H1 (cell line): Measurements from ENCODE around the gene SLC16A2. TPM values are rescaled to one million over a fixed set of nuclear protein-coding genes. Genes with fewer than 3 reads are reported as not detected.
"Not testable (repeated sequence)": the region's sequence is repeated elsewhere in the genome, so short reads cannot be mapped to it uniquely, and the experiment has no call there.

ENCODE experiments used
- CTCF ChIA-PET: fragments of 300-600 bp; sonication (Branson Sonifier 250); formaldehyde crosslinking; loops from one replicate; lab custom pipeline; 2021; ENCODE audit not compliant: partially characterized antibody; lab: Charles Lee
- POLR2A ChIA-PET: fragments of 300-600 bp; sonication (Branson Sonifier 250); formaldehyde crosslinking; loops from one replicate; lab custom pipeline; 2021; ENCODE audit warnings: inconsistent platforms; ENCODE audit not compliant: partially characterized antibody; lab: Charles Lee
- DNase-seq, 2 experiments: peaks; one replicate each; pipeline versions ENCODE4 v3.0.0 to v3.0.0-alpha.2; 2010 to 2022; ENCODE audit warnings: low spot score in 2 of 2, low read depth in 1 of 2, mixed read lengths in 1 of 2
- FAIRE-seq: peaks from 2 replicates; lab custom pipeline; 2011; peaks lifted over from hg19 to GRCh38; lab: Jason Lieb, UNC
- H2AFZ ChIP-seq: 2 replicates; pipeline ENCODE4 v1.8.1; 2012; ENCODE audit warnings: low read length, inconsistent platforms
- H2AK5ac ChIP-seq: 2 replicates; pipeline ENCODE4 v1.6.1; 2013; ENCODE audit warnings: low read depth, low read length
- H2BK120ac ChIP-seq: replicated peaks from 2 replicates; pipeline ENCODE3; 2013; ENCODE audit warnings: low read depth, low read length, inconsistent platforms
- H2BK12ac ChIP-seq: 2 replicates; pipeline ENCODE4 v1.6.1; 2013; ENCODE audit warnings: low read depth, low read length
- H2BK15ac ChIP-seq: 2 replicates; pipeline ENCODE4 v1.6.1; 2013; ENCODE audit warnings: low read length
- H2BK20ac ChIP-seq: 2 replicates; pipeline ENCODE4 v1.6.1; 2013; ENCODE audit warnings: low read length
- H2BK5ac ChIP-seq: 2 replicates; pipeline ENCODE4 v1.6.1; 2013; ENCODE audit warnings: low read depth, low read length
- H3K14ac ChIP-seq: 2 replicates; pipeline ENCODE4 v1.6.1; 2013; ENCODE audit warnings: inconsistent platforms; ENCODE audit not compliant: insufficient read length
- H3K18ac ChIP-seq: 2 replicates; pipeline ENCODE4 v1.6.1; 2013; ENCODE audit warnings: low read length; ENCODE audit errors: extremely low read depth
- H3K23ac ChIP-seq: 2 replicates; pipeline ENCODE4 v1.6.1; 2013; ENCODE audit warnings: inconsistent platforms; ENCODE audit not compliant: insufficient read length
- H3K23me2 ChIP-seq: 2 replicates; pipeline ENCODE4 v1.6.1; 2013; ENCODE audit warnings: low read depth, low read length
- H3K27ac ChIP-seq: 2 replicates; pipeline ENCODE4 v1.6.1; 2011; ENCODE audit warnings: low read depth, low read length, inconsistent platforms
- H3K27me3 ChIP-seq, 4 experiments: replicated peaks in 1 of 4; 1 replicate in 1 of 4; 2 replicates in 3 of 4; pipeline versions ENCODE4 v1.6.1 to v1.8.1; 2011 to 2013; ENCODE audit warnings: low read length in 3 of 4, mild to moderate bottlenecking in 3 of 4, inconsistent platforms in 2 of 4, mixed read lengths in 2 of 4, moderate library complexity in 1 of 4; ENCODE audit not compliant: control insufficient read depth in 3 of 4, insufficient read depth in 3 of 4; ENCODE audit errors: extremely low read depth in 1 of 4
- H3K36me3 ChIP-seq, 4 experiments: 2 replicates each; pipeline versions ENCODE4 v1.6.1 to v1.8.1; 2011 to 2013; ENCODE audit warnings: mild to moderate bottlenecking in 4 of 4, low read length in 3 of 4, moderate library complexity in 2 of 4, control low read depth in 1 of 4, inconsistent platforms in 1 of 4; ENCODE audit not compliant: insufficient read depth in 4 of 4, control insufficient read depth in 2 of 4
- H3K4ac ChIP-seq: replicated peaks from 2 replicates; pipeline ENCODE3; 2013; ENCODE audit warnings: low read length, low read depth, mixed read lengths, inconsistent platforms; ENCODE audit not compliant: insufficient read length
- H3K4me1 ChIP-seq, 4 experiments: replicated peaks in 1 of 4; 1 replicate in 1 of 4; 2 replicates in 3 of 4; pipeline versions ENCODE4 v1.6.1 to v1.8.1; 2011 to 2013; ENCODE audit warnings: low read length in 3 of 4, inconsistent platforms in 2 of 4, mixed read lengths in 1 of 4; ENCODE audit not compliant: insufficient read depth in 4 of 4, control insufficient read depth in 3 of 4
- H3K4me2 ChIP-seq, 2 experiments: 2 replicates each; pipeline versions ENCODE4 v1.6.1 to v1.8.1; 2011 to 2013; ENCODE audit warnings: low read depth in 2 of 2, low read length in 2 of 2, control low read depth in 1 of 2, inconsistent platforms in 1 of 2, mild to moderate bottlenecking in 1 of 2; ENCODE audit not compliant: insufficient read depth in 1 of 2
- H3K4me3 ChIP-seq, 4 experiments: fragments of 200-600, 300-600 bp in 1 of 4; sonication (generic), shearing (Covaris generic), sonication (Bioruptor Twin) in 1 of 4; 2 replicates each; pipeline versions ENCODE4 v1.5.1 to v1.8.1; 2011 to 2016; ENCODE audit warnings: low read length in 4 of 4, low read depth in 3 of 4, control low read depth in 2 of 4, inconsistent platforms in 2 of 4, mild to moderate bottlenecking in 2 of 4, mixed read lengths in 1 of 4, moderate library complexity in 1 of 4; ENCODE audit not compliant: insufficient read depth in 2 of 4; ENCODE audit errors: extremely low read depth in 1 of 4
- H3K56ac ChIP-seq: replicated peaks from 2 replicates; pipeline ENCODE3; 2013; ENCODE audit warnings: low read depth, mild to moderate bottlenecking, mixed read lengths, low read length, inconsistent platforms; ENCODE audit not compliant: insufficient read length
- H3K79me1 ChIP-seq: 2 replicates; pipeline ENCODE4 v1.6.1; 2013; ENCODE audit warnings: low read depth, low read length, control low read depth
- H3K79me2 ChIP-seq, 2 experiments: 2 replicates each; pipeline versions ENCODE4 v1.6.1 to v1.8.1; 2012 to 2013; ENCODE audit warnings: low read length in 2 of 2, mild to moderate bottlenecking in 2 of 2, inconsistent platforms in 1 of 2; ENCODE audit not compliant: insufficient read depth in 2 of 2, control insufficient read depth in 1 of 2
- H3K9ac ChIP-seq, 4 experiments: replicated peaks in 1 of 4; 1 replicate in 1 of 4; 2 replicates in 3 of 4; pipeline versions ENCODE4 v1.6.1 to v1.8.1; 2011 to 2013; ENCODE audit warnings: low read depth in 3 of 4, low read length in 3 of 4, control low read depth in 2 of 4, mild to moderate bottlenecking in 2 of 4, moderate library complexity in 2 of 4, inconsistent platforms in 1 of 4; ENCODE audit errors: extremely low read depth in 1 of 4
- H3K9me3 ChIP-seq, 2 experiments: 2 replicates each; pipeline versions ENCODE4 v1.6.1 to v1.8.1; 2012 to 2013; ENCODE audit warnings: mild to moderate bottlenecking in 2 of 2, moderate library complexity in 2 of 2, control low read depth in 1 of 2, inconsistent platforms in 1 of 2, low read depth in 1 of 2, low read length in 1 of 2, mixed read lengths in 1 of 2; ENCODE audit not compliant: insufficient read depth in 2 of 2
- H4K20me1 ChIP-seq, 2 experiments: replicated peaks in 1 of 2; 2 replicates each; pipeline versions ENCODE3 to v1.8.1; 2011 to 2013; ENCODE audit warnings: inconsistent platforms in 2 of 2, low read length in 2 of 2, mild to moderate bottlenecking in 1 of 2; ENCODE audit not compliant: insufficient read depth in 2 of 2, control insufficient read depth in 1 of 2
- H4K5ac ChIP-seq: 2 replicates; pipeline ENCODE4 v1.6.1; 2013; ENCODE audit warnings: low read length, low read depth, mixed read lengths, inconsistent platforms; ENCODE audit not compliant: insufficient read length
- H4K8ac ChIP-seq: 2 replicates; pipeline ENCODE4 v1.8.0; 2013; ENCODE audit warnings: mild to moderate bottlenecking, moderate library complexity, low read length, inconsistent platforms; ENCODE audit not compliant: insufficient read depth; ENCODE audit errors: extremely low read depth
- H4K91ac ChIP-seq: replicated peaks from 2 replicates; pipeline ENCODE3; 2013; ENCODE audit warnings: low read length, mixed read lengths, inconsistent platforms; ENCODE audit not compliant: insufficient read length
- BCL11A ChIP-seq, 2 experiments: IDR thresholded peaks; one replicate each; pipeline ENCODE4 v1.6.1; 2011; ENCODE audit warnings: low read depth in 2 of 2, low read length in 2 of 2, mild to moderate bottlenecking in 2 of 2
- WGBS, 2 experiments: shearing (Covaris generic) in 1 of 2; methylation state at CpG; one replicate each; pipeline versions ENCODE4 v1.1.6 to v1.1.7; 2013 to 2015; ENCODE audit warnings: low lambda C conversion rate in 2 of 2, mixed read lengths in 2 of 2, inconsistent platforms in 1 of 2, low coverage in 1 of 2, missing lambda C conversion rate in 1 of 2; ENCODE audit not compliant: insufficient replicate concordance in 2 of 2, insufficient coverage in 1 of 2, insufficient read length in 1 of 2; ENCODE audit errors: extremely low coverage in 1 of 2, missing lambda C conversion rate in 1 of 2; 5-methylcytosine and 5-hydroxymethylcytosine counted together
- polyA plus RNA-seq, 7 experiments: library from polyadenylated mRNA; depleted of rRNA in 3 of 7; stranded (reverse) in 5 of 7; unstranded in 2 of 7; fragments of >200 nt in 5 of 7; fragments of 200-250 nt in 2 of 7; gene quantifications; 1 replicate in 5 of 7; 2 replicates in 1 of 7; 4 replicates in 1 of 7; pipeline versions ENCODE4 v1.2.1 to v1.2.3, GENCODE V29; 2011 to 2013; ENCODE audit warnings: missing spikeins in 2 of 7, mixed read lengths in 2 of 7
- total RNA-seq: library from RNA; stranded (reverse); fragmentation: NEBNext Ultra II Directional; extraction: Animal tissue kit (Norgen Biotek cat#: 25700); gene quantifications from 2 replicates; pipeline ENCODE4 v1.2.1, GENCODE V29; 2021

The SLC16A2 gene
- total and polyA plus RNA-seq, 2 of the 8 experiments (the other 6 are each of a cell fraction or from before 2014, with no cell fraction given): 24.4 to 32.2 TPM

- no peak for TF ChIP-seq BCL11A (IDR thresholded peaks at IDR 0.05; ENCODE audit: low read depth in 2 of 2, low read length in 2 of 2)
- TF ChIP-seq, all 59 proteins: peak for 0
These were observed 46.4 kb downstream of the SLC16A2 start (continued) for GRCh38 chrX:74467656-74468055.

DNA sequence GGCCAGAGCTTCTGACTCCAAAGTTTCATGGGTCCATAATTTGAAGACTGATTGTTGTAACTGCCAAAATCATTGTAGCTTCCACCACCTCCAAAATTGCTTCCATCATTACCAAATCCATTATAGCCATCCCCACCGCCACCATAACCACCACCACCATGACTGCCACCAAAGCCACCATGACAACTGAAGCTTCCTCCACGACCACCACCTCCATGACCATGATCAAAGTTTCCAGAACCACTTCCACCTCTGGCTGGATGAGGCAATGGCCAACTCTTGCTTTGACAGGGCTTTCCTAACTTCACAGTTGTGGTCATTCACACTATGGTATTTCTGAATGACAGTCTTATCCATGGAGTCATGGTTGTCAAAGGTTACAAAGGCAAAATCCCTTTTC, 51.8 kb downstream of the SLC16A2 start:
- H3K56ac ChIP-seq, H3K4me1 ChIP-seq, DNase-seq, H2BK12ac ChIP-seq, H2BK20ac ChIP-seq, H2AFZ ChIP-seq, H3K14ac ChIP-seq, H3K4me3 ChIP-seq, H3K9me3 ChIP-seq, H2BK5ac ChIP-seq, H3K36me3 ChIP-seq, H4K20me1 ChIP-seq, H3K79me1 ChIP-seq, H4K5ac ChIP-seq, POLR2A ChIA-PET, H2BK120ac ChIP-seq, H3K23ac ChIP-seq, H3K27me3 ChIP-seq, H3K23me2 ChIP-seq, H3K79me2 ChIP-seq, CTCF ChIA-PET, H4K8ac ChIP-seq, H4K91ac ChIP-seq, H2AK5ac ChIP-seq, H3K4me2 ChIP-seq, H2BK15ac ChIP-seq, H3K18ac ChIP-seq, H3K9ac ChIP-seq, H3K4ac ChIP-seq, H3K27ac ChIP-seq: not testable (repeated sequence)
- WGBS, 2 experiments: 92% methylated on average over 2 of the region's 2 CpGs; no CpG with 5 or more reads in 1 of the 2 experiments
- FAIRE-seq: peak; percentile 84
